ENCODE data around the gene RNF208. TPM values are rescaled to one million over a fixed set of nuclear protein-coding genes. Genes with fewer than 3 reads are reported as not detected.

Gene RNF208
- polyA plus RNA-seq, 2 of the 4 experiments (the other 2 are of a cell fraction): 0.06 to 1.7 TPM

DNA sequence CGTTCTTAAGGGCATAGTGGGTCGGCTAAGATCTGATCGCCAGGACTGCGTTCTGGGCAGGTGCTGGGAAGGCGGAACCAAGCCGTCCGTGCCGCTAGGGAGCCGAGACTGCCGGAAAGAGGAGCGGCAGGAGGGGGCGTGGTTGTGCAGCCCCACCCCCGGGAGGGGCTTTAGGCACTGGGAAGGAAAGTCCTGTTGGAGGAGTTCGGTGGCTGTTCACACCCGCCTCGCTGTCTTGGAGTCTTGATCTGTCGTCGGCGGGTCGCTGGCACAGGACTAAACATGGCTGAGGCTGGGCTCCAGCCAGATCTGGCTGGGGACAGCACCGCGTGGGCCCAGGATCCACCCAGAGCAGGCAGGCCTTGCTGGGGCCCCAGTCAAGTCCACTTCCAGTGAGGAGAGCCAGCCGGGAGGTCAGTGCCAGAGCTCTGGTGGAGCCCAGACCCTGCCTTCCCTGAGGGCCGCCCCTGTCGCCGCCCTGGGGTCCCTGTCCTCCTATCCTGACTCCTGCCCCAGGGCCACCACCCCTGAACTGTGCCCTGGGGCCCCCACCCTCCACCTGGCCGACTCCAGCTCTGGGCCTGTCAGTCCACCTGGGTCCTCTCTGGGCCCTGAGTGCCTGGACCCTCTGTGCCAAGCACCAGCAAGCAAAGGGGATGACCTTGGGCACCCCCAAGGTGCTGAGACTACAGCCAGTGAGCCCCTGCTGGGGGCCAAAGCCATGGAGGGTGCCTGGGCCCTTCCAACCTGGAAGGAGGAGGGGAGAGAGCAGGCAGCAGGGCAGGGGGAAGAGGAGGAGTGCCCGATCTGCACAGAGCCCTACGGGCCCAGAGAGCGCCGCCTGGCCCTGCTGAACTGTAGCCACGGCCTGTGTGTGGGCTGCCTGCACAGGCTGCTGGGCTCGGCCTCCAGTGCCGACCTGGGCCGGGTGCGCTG is 4.5 kb downstream of the RNF208 start (continued):
- TF ChIP-seq, protein P1, sequence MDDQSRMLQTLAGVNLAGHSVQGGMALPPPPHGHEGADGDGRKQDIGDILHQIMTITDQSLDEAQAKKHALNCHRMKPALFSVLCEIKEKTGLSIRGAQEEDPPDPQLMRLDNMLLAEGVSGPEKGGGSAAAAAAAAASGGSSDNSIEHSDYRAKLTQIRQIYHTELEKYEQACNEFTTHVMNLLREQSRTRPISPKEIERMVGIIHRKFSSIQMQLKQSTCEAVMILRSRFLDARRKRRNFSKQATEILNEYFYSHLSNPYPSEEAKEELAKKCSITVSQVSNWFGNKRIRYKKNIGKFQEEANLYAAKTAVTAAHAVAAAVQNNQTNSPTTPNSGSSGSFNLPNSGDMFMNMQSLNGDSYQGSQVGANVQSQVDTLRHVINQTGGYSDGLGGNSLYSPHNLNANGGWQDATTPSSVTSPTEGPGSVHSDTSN (IDR thresholded peaks at IDR 0.05): no peak

DNA sequence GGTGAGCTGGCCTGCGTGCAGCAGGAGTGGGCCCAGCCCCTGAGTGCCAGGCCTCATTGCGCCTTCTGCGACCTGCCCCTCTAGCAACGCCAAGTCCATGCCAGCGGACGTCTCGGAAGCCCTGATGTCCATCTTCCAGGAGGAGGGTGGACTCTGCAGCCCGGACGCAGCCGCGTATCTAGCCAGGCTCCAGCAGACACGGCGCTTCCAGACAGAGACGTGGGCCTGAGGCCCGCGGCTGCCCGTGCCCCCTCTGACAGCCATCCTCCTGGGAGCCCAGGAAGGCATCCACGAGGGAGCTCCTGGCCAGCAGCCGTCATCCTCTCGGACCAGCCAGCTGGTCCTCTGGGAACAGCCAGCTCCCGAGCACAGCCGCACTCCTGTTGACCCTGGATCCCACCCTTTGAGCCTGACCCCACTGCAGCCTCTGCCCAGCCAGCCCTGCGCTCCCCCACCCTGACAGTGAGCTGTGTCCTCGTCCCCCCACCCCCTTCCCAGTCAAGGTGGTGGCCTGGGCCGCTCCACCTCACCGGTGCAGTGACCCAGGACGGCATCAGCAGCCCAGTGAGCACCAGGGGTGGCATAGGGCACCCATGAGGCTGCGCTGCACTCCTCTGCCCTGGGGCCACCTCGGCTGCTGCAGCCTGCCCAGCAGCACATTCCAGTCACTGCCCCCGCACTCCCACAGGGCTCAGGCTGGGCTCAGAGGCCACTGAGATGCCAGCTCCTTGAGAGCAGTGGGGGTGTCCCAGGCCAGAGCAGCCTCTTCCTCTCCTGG is 5.7 kb downstream of the RNF208 start:
- ATAC-seq (no peak), DNase-seq (ENCODE audit: low read depth in 1 of 2, low spot score in 1 of 2) (no peak), FAIRE-seq (no peak)
- POLR2A ChIA-PET: interaction anchor here (1.1 kb wide), 1 partner anchor 16 kb away, joined by 3 read pairs; the partner anchor contains the start of gene TPRN
- WGBS (ENCODE audit: missing lambda C conversion rate): 95% methylated on average over 25 of the region's 30 CpGs
- Histone ChIP-seq H3K4me2 (no peak overlapping the region), H3K27ac (no peak overlapping the region), H3K4me3 (no peak overlapping the region), H3K9me3 (no peaks in the 10 kb centered on the region), H3K4me1 (peaks cover 27% of the 10 kb centered on the region)
- CTCF ChIA-PET: interaction anchor here (0.8 to 9.9 kb wide), 12 partner anchors 8 to 187 kb away, joined by 3 to 71 read pairs (median 4); partner anchors contain the start of genes RNF224, SSNA1 and TUBB4B
- TF ChIP-seq, protein P2, sequence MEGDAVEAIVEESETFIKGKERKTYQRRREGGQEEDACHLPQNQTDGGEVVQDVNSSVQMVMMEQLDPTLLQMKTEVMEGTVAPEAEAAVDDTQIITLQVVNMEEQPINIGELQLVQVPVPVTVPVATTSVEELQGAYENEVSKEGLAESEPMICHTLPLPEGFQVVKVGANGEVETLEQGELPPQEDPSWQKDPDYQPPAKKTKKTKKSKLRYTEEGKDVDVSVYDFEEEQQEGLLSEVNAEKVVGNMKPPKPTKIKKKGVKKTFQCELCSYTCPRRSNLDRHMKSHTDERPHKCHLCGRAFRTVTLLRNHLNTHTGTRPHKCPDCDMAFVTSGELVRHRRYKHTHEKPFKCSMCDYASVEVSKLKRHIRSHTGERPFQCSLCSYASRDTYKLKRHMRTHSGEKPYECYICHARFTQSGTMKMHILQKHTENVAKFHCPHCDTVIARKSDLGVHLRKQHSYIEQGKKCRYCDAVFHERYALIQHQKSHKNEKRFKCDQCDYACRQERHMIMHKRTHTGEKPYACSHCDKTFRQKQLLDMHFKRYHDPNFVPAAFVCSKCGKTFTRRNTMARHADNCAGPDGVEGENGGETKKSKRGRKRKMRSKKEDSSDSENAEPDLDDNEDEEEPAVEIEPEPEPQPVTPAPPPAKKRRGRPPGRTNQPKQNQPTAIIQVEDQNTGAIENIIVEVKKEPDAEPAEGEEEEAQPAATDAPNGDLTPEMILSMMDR (IDR thresholded peaks at IDR 0.05): no peak
- TF ChIP-seq JUN (IDR thresholded peaks at IDR 0.05) (no peak), TFCP2L1 (CRISPR knock-in tag; IDR thresholded peaks at IDR 0.05) (no peak), FOSL2 (IDR thresholded peaks at IDR 0.05) (no peak), FOSL2 (CRISPR knock-in tag; IDR thresholded peaks at IDR 0.05) (no peak), RNF2 (IDR thresholded peaks at IDR 0.05; ENCODE audit: borderline replicate concordance, low read depth) (no peak), FOXS1 (CRISPR knock-in tag; IDR thresholded peaks at IDR 0.05) (no peak), ZSCAN20 (CRISPR knock-in tag; IDR thresholded peaks at IDR 0.05) (no peak), GATA3 (IDR thresholded peaks at IDR 0.05; ENCODE audit: borderline replicate concordance) (no peak), EHF (CRISPR knock-in tag; IDR thresholded peaks at IDR 0.05) (no peak), RARB (CRISPR knock-in tag; IDR thresholded peaks at IDR 0.05) (no peak), EP300 (IDR thresholded peaks at IDR 0.05) (no peak), JUNB (IDR thresholded peaks at IDR 0.05) (no peak), PHF8 (IDR thresholded peaks at IDR 0.05; ENCODE audit: borderline replicate concordance, low read depth) (no peak), MAZ (IDR thresholded peaks at IDR 0.05; ENCODE audit: borderline replicate concordance, low read depth, low read length) (no peak), SMC3 (IDR thresholded peaks at IDR 0.05) (no peak), EHMT2 (IDR thresholded peaks at IDR 0.05; ENCODE audit: low read depth) (no peak), HOXB5 (CRISPR knock-in tag; IDR thresholded peaks at IDR 0.05) (no peak)
- TF ChIP-seq, protein P3, sequence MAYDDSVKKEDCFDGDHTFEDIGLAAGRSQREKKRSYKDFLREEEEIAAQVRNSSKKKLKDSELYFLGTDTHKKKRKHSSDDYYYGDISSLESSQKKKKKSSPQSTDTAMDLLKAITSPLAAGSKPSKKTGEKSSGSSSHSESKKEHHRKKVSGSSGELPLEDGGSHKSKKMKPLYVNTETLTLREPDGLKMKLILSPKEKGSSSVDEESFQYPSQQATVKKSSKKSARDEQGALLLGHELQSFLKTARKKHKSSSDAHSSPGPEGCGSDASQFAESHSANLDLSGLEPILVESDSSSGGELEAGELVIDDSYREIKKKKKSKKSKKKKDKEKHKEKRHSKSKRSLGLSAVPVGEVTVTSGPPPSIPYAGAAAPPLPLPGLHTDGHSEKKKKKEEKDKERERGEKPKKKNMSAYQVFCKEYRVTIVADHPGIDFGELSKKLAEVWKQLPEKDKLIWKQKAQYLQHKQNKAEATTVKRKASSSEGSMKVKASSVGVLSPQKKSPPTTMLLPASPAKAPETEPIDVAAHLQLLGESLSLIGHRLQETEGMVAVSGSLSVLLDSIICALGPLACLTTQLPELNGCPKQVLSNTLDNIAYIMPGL (CRISPR knock-in tag; IDR thresholded peaks at IDR 0.05; ENCODE audit: borderline replicate concordance): no peak
- TF ChIP-seq, protein P4, sequence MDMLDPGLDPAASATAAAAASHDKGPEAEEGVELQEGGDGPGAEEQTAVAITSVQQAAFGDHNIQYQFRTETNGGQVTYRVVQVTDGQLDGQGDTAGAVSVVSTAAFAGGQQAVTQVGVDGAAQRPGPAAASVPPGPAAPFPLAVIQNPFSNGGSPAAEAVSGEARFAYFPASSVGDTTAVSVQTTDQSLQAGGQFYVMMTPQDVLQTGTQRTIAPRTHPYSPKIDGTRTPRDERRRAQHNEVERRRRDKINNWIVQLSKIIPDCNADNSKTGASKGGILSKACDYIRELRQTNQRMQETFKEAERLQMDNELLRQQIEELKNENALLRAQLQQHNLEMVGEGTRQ (IDR thresholded peaks at IDR 0.05): no peak
